HG02588 (cell line): ENCODE results near the gene RABGAP1.

Experiments used
- ATAC-seq: cut with Tn5 transposase; IDR thresholded peaks from one replicate; pipeline ENCODE4 v1.9.1; 2021; ENCODE audit warnings: mild to moderate bottlenecking, moderate library complexity; ENCODE audit not compliant: unreplicated experiment

Gene RABGAP1

DNA sequence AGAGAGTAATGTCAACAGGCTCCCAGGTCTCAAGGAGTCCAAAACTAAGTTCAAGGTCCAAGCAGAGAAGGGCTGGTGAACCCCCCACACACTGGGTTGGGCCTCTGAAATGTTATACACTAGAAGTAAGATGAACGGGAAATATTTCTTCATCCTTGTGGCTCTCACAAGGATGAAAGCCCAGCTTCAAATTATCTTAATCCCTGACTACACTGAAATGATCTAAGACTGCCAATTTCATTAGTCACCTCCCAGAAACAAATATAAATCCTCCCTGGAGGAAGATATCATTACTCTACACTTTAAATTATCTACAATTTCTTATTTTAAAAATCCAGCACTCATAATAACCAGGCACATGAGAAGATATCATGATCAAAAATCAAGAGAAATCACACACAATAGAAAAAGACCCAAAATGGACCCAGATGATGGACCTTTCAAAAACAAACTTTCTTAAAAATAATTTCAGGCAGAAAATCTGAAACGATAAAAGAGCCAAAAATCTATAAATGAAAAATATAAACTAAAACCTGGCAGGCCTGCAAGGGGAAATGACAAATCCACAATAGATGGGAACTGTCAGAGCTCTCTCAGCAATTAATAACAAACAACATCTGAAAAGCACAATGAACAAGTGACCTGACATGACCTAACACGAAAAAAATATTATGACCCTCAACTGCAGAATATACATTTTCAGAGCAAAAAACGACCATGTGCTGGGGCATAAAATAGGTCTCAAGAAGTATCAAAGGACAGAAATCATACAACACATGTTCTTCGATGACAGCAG lies 210.1 kb downstream of the RABGAP1 start:
- no peak for ATAC-seq
